HepG2 (cell line): ENCODE results near the gene CADM2. TPM values are rescaled to one million over a fixed set of nuclear protein-coding genes. Genes with fewer than 3 reads are reported as not detected.

ENCODE experiments used
- ATAC-seq: fragments of 200-7000 bp; cut with Tn5 transposase; 3 replicates; pipeline ENCODE4 v1.9.1; 2020; ENCODE audit warnings: mild to moderate bottlenecking, moderate library complexity
- BruUV-seq: library from RNA; stranded (reverse); fragments of 400-500 nt; replicated peaks from 2 replicates; lab custom pipeline; 2021; lab: Mats Ljungman, UMichigan
- CTCF ChIA-PET: fragments of 300-600 bp; formaldehyde crosslinking; extraction: SDS; loops from one replicate; lab custom pipeline; 2021; ENCODE audit warnings: low total read pairs, inconsistent platforms, low intra/inter-chr PET ratio; lab: Yijun Ruan, JAX
- POLR2A ChIA-PET: fragments of 350-600 bp; sonication (Branson Sonifier 250); formaldehyde crosslinking; loops from one replicate; lab custom pipeline; 2020; ENCODE audit warnings: antibody characterized with exemption, inconsistent platforms; lab: Yijun Ruan, JAX
- DNase-seq: peaks from one replicate; pipeline ENCODE4 v3.0.0-alpha.2; 2015; ENCODE audit warnings: low spot score
- FAIRE-seq: peaks from 3 replicates; lab custom pipeline; 2011; peaks lifted over from hg19 to GRCh38; lab: Jason Lieb, UNC
- H2AFZ ChIP-seq: one replicate; pipeline ENCODE4 v1.6.1; 2011; ENCODE audit warnings: low read length, inconsistent platforms
- H3K27ac ChIP-seq: fragments of 300-600 bp; 3 replicates; pipeline ENCODE4 v1.8.0; 2011; ENCODE audit warnings: mixed run types, mild to moderate bottlenecking, mixed read lengths, low read length, inconsistent platforms; ENCODE audit not compliant: insufficient read depth; ENCODE audit errors: extremely low read length
- H3K27me3 ChIP-seq, 2 experiments: fragments of 200-600 bp in 1 of 2; 2 replicates in 1 of 2; 3 replicates in 1 of 2; pipeline versions ENCODE4 v1.6.0 to v1.8.0; 2011; ENCODE audit warnings: low read length in 2 of 2, mild to moderate bottlenecking in 2 of 2, moderate library complexity in 2 of 2, inconsistent platforms in 1 of 2; ENCODE audit not compliant: insufficient read depth in 2 of 2, control insufficient read depth in 1 of 2
- H3K36me3 ChIP-seq, 2 experiments: fragments of 200-600 bp in 1 of 2; replicated peaks in 1 of 2; 2 replicates in 1 of 2; 3 replicates in 1 of 2; pipeline versions ENCODE4 v1.5.1 to v1.8.0; 2011; ENCODE audit warnings: low read length in 2 of 2, inconsistent platforms in 1 of 2; ENCODE audit not compliant: insufficient read depth in 2 of 2, control insufficient read depth in 1 of 2
- H3K4me1 ChIP-seq: 2 replicates; pipeline ENCODE4 v1.5.1; 2012; ENCODE audit warnings: low read length, inconsistent platforms; ENCODE audit not compliant: insufficient read depth
- H3K4me2 ChIP-seq: 2 replicates; pipeline ENCODE4 v1.6.0; 2011; ENCODE audit warnings: low read depth, low read length, inconsistent platforms
- H3K4me3 ChIP-seq, 3 experiments: fragments of 200-600 bp in 1 of 3; sonication (generic), shearing (Covaris generic) in 1 of 3; replicated peaks in 1 of 3; 2 replicates each; pipeline ENCODE4 v1.5.1; 2011 to 2016; ENCODE audit warnings: low read length in 3 of 3, inconsistent platforms in 2 of 3, low read depth in 2 of 3, mild to moderate bottlenecking in 2 of 3, control low read depth in 1 of 3, mixed read lengths in 1 of 3; ENCODE audit not compliant: insufficient read depth in 1 of 3
- H3K79me2 ChIP-seq: one replicate; pipeline ENCODE4 v1.6.1; 2011; ENCODE audit warnings: low read length, inconsistent platforms; ENCODE audit not compliant: insufficient read depth
- H3K9ac ChIP-seq: 2 replicates; pipeline ENCODE4 v1.6.0; 2011; ENCODE audit warnings: mild to moderate bottlenecking, low read depth, low read length, inconsistent platforms; ENCODE audit not compliant: insufficient read depth
- H3K9me3 ChIP-seq: 2 replicates; pipeline ENCODE4 v1.5.1; 2012; ENCODE audit warnings: mild to moderate bottlenecking, low read length
- H4K20me1 ChIP-seq: 2 replicates; pipeline ENCODE4 v1.6.0; 2011; ENCODE audit warnings: inconsistent platforms, mild to moderate bottlenecking, low read length, moderate library complexity; ENCODE audit not compliant: insufficient read depth
- AHR ChIP-seq: IDR thresholded peaks from 2 replicates; pipeline ENCODE4 v1.6.1; 2018; ENCODE audit warnings: missing genetic modification reagents, missing compliant biosample characterization
- ASH2L ChIP-seq: fragments of 300-600, 200-600 bp; sonication (generic); IDR thresholded peaks from 2 replicates; pipeline ENCODE4 v1.7.0; 2017; ENCODE audit warnings: low read depth, mild to moderate bottlenecking, moderate library complexity, mixed read lengths, low read length; ENCODE audit not compliant: insufficient read length
- EHMT2 ChIP-seq: fragments of 200-600 bp; sonication (generic); IDR thresholded peaks from 2 replicates; pipeline ENCODE4 v1.7.0; 2017; ENCODE audit warnings: antibody characterized with exemption, low read depth, low read length, borderline replicate concordance
- FOXK1 ChIP-seq: sonication (generic); formaldehyde crosslinking; IDR thresholded peaks from 2 replicates; pipeline ENCODE4 v1.4.0; 2020; ENCODE audit warnings: low read depth, missing genetic modification reagents, borderline replicate concordance
- HNF4A ChIP-seq: sonication (generic); formaldehyde crosslinking; IDR thresholded peaks from 2 replicates; pipeline ENCODE4 v1.4.0; 2020; ENCODE audit warnings: missing genetic modification reagents
- MTF1 ChIP-seq: sonication (generic); formaldehyde crosslinking; IDR thresholded peaks from 2 replicates; pipeline ENCODE4 v1.5.0; 2020; ENCODE audit warnings: missing genetic modification reagents
- PHF20 ChIP-seq: sonication (generic); formaldehyde crosslinking; IDR thresholded peaks from 2 replicates; pipeline ENCODE4 v1.5.0; 2020; ENCODE audit warnings: mild to moderate bottlenecking, missing genetic modification reagents
- SAP130 ChIP-seq: IDR thresholded peaks from 2 replicates; pipeline ENCODE4 v1.6.1; 2016; ENCODE audit warnings: low read depth
- THYN1 ChIP-seq: sonication (generic); formaldehyde crosslinking; IDR thresholded peaks from 2 replicates; pipeline ENCODE4 v1.8.1; 2023; ENCODE audit warnings: low read depth, mild to moderate bottlenecking, moderate library complexity, missing genetic modification reagents, borderline replicate concordance
- ZBTB20 ChIP-seq: sonication (generic); formaldehyde crosslinking; IDR thresholded peaks from 2 replicates; pipeline ENCODE4 v1.8.1; 2023; ENCODE audit warnings: missing genetic modification reagents, low read depth, mild to moderate bottlenecking, borderline replicate concordance
- ZC3H13 ChIP-seq: sonication (generic); formaldehyde crosslinking; IDR thresholded peaks from 2 replicates; pipeline ENCODE4 v1.8.1; 2023; ENCODE audit warnings: mild to moderate bottlenecking, missing genetic modification reagents, moderate library complexity
- ZFP62 ChIP-seq: sonication (generic); formaldehyde crosslinking; IDR thresholded peaks from 2 replicates; pipeline ENCODE4 v1.4.0; 2020; ENCODE audit warnings: missing genetic modification reagents
- ZNF121 ChIP-seq: sonication (generic); formaldehyde crosslinking; IDR thresholded peaks from 2 replicates; pipeline ENCODE4 v1.5.0; 2020; ENCODE audit warnings: mild to moderate bottlenecking, missing genetic modification reagents
- ZNF24 ChIP-seq: fragments of 450-650 bp; IDR thresholded peaks from 2 replicates; pipeline ENCODE4 v1.6.1; 2017; ENCODE audit warnings: antibody characterized with exemption, mild to moderate bottlenecking
- WGBS: methylation state at CpG from one replicate; pipeline ENCODE4 v1.1.6; 2017; ENCODE audit warnings: low lambda C conversion rate; 5-methylcytosine and 5-hydroxymethylcytosine counted together
- in situ Hi-C: cut with HindIII; loops from 2 replicates; pipeline ENCODE4 v1.10.0; 2017; ENCODE audit warnings: low pct_unique_long_range_greater_than_20kb; ENCODE audit not compliant: extremely low pct_ligation_motif_present
- intact Hi-C: fragments of 100-400 bp; cut with micrococcal nuclease; formaldehyde crosslinking; loops from one replicate; pipeline ENCODE4 v1.10.0; 2022; ENCODE audit not compliant: unreplicated experiment
- polyA plus RNA-seq, 8 experiments: library from polyadenylated mRNA; depleted of rRNA in 3 of 8; stranded (reverse) in 7 of 8; unstranded in 1 of 8; fragments of >200 nt; fragmentation: Illumina TruSeq in 4 of 8; extraction: Trizol in 4 of 8; gene quantifications; 2 replicates each; pipeline versions ENCODE4 v1.2.1 to v1.2.3, GENCODE V29; 2011 to 2016; ENCODE audit warnings: low read depth in 4 of 8, missing spikeins in 1 of 8, mixed read lengths in 1 of 8; ENCODE audit not compliant: insufficient read depth in 1 of 8
- total RNA-seq, 5 experiments: library from RNA; depleted of rRNA; stranded (reverse); fragments of >200 nt; fragmentation: Illumina TruSeq; extraction: Trizol; gene quantifications; 2 replicates each; pipeline ENCODE4 v1.2.3, GENCODE V29; 2016; ENCODE audit warnings: low read depth in 1 of 5
- TF ChIP-seq, protein P1 (sequence below), 2 experiments: sonication (generic) in 1 of 2; formaldehyde crosslinking in 1 of 2; IDR thresholded peaks; 2 replicates each; pipeline versions ENCODE4 v1.6.1 to v1.9.0; 2014 to 2022; ENCODE audit warnings: antibody characterized with exemption in 1 of 2, borderline replicate concordance in 1 of 2, inconsistent platforms in 1 of 2, low read depth in 1 of 2, missing genetic modification reagents in 1 of 2

Gene CADM2
- total and polyA plus RNA-seq, 2 of the 13 experiments (the other 11 are each of a cell fraction or from before 2014, with no cell fraction given): not detected

- H3K36me3 ChIP-seq: no peaks in the 10 kb centered on the region
- no peak for DNase-seq
- H3K4me1 ChIP-seq: no peaks in the 10 kb centered on the region
- WGBS: 13% methylated on average over 3 of the region's 3 CpGs
- no peak overlapping the region for H3K9ac ChIP-seq
- POLR2A ChIA-PET: no interaction called here
- TF ChIP-seq, protein P1, sequence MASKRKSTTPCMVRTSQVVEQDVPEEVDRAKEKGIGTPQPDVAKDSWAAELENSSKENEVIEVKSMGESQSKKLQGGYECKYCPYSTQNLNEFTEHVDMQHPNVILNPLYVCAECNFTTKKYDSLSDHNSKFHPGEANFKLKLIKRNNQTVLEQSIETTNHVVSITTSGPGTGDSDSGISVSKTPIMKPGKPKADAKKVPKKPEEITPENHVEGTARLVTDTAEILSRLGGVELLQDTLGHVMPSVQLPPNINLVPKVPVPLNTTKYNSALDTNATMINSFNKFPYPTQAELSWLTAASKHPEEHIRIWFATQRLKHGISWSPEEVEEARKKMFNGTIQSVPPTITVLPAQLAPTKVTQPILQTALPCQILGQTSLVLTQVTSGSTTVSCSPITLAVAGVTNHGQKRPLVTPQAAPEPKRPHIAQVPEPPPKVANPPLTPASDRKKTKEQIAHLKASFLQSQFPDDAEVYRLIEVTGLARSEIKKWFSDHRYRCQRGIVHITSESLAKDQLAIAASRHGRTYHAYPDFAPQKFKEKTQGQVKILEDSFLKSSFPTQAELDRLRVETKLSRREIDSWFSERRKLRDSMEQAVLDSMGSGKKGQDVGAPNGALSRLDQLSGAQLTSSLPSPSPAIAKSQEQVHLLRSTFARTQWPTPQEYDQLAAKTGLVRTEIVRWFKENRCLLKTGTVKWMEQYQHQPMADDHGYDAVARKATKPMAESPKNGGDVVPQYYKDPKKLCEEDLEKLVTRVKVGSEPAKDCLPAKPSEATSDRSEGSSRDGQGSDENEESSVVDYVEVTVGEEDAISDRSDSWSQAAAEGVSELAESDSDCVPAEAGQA (IDR thresholded peaks at IDR 0.05; ENCODE audit: low read depth): no peak
- TF ChIP-seq, protein P1 (CRISPR knock-in tag; IDR thresholded peaks at IDR 0.05; ENCODE audit: borderline replicate concordance): no peak
- TF ChIP-seq ZNF121 (CRISPR knock-in tag) (no peak), SAP130 (CRISPR knock-in tag) (no peak), AHR (no peak), ZC3H13 (no peak), THYN1 (no peak), FOXK1 (CRISPR knock-in tag) (no peak), PHF20 (CRISPR knock-in tag) (no peak), EHMT2 (no peak), ZFP62 (CRISPR knock-in tag) (no peak), HNF4A (CRISPR knock-in tag) (no peak), ZNF24 (no peak), ZBTB20 (no peak), MTF1 (CRISPR knock-in tag) (no peak), ASH2L (no peak)
- CTCF ChIA-PET: no interaction called here
- H4K20me1 ChIP-seq: no peaks in the 10 kb centered on the region
- H3K27ac ChIP-seq: no peak overlapping the region
- BruUV-seq: no TSS peak
- H3K79me2 ChIP-seq: no peaks in the 10 kb centered on the region
- no peak overlapping the region for H3K4me3 ChIP-seq
- ATAC-seq: no peak
- H3K9me3 ChIP-seq: no peaks in the 10 kb centered on the region
- no peak overlapping the region for H3K4me2 ChIP-seq
- in situ Hi-C loops (no loop called here), intact Hi-C loops (no loop called here)
- H3K27me3 ChIP-seq: no peaks in the 10 kb centered on the region
- H2AFZ ChIP-seq: no peak overlapping the region
- FAIRE-seq: no peak
Observed at GRCh38 chr3:85321892-85322291, 363.1 kb downstream of the CADM2 start.
